Mesenchymal stem cell (in vitro differentiated cells and primary cell): Measurements from ENCODE around the gene CCDC68.
A peak's percentile ranks its signal among the peaks of the same experiment; 100 is the strongest.

ENCODE experiments used
- DNase-seq: peaks from one replicate; pipeline ENCODE4 v3.0.0-alpha.2; 2013
- H2AFZ ChIP-seq: one replicate; pipeline ENCODE4 v1.6.1; 2013; ENCODE audit warnings: low read depth, mild to moderate bottlenecking, control low read depth, inconsistent platforms, low read length, moderate library complexity
- H2AK5ac ChIP-seq: 2 replicates; pipeline ENCODE4 v1.6.1; 2013; ENCODE audit warnings: low read length, moderate library complexity, mild to moderate bottlenecking, inconsistent platforms; ENCODE audit not compliant: severe bottlenecking
- H2BK120ac ChIP-seq: one replicate; pipeline ENCODE4 v1.6.1; 2013; ENCODE audit warnings: low read depth, mild to moderate bottlenecking, inconsistent platforms, low read length, moderate library complexity
- H2BK12ac ChIP-seq, 2 experiments: one replicate each; pipeline ENCODE4 v1.6.1; 2013; ENCODE audit warnings: inconsistent platforms in 2 of 2, low read length in 2 of 2, mild to moderate bottlenecking in 2 of 2, moderate library complexity in 2 of 2, control low read depth in 1 of 2
- H2BK15ac ChIP-seq: one replicate; pipeline ENCODE4 v1.6.1; 2013; ENCODE audit warnings: mild to moderate bottlenecking, low read depth, inconsistent platforms; ENCODE audit not compliant: poor library complexity, severe bottlenecking
- H2BK5ac ChIP-seq: 2 replicates; pipeline ENCODE4 v1.6.1; 2013; ENCODE audit warnings: low read depth, mild to moderate bottlenecking, low read length, control low read depth, inconsistent platforms; ENCODE audit not compliant: poor library complexity, severe bottlenecking
- H3K14ac ChIP-seq, 2 experiments: one replicate each; pipeline ENCODE4 v1.6.1; 2013; ENCODE audit warnings: inconsistent platforms in 2 of 2, low read length in 2 of 2, control low read depth in 1 of 2, mild to moderate bottlenecking in 1 of 2, moderate library complexity in 1 of 2
- H3K18ac ChIP-seq, 2 experiments: one replicate each; pipeline ENCODE4 v1.6.1; 2013; ENCODE audit warnings: inconsistent platforms in 2 of 2, low read length in 2 of 2, control low read depth in 1 of 2, low read depth in 1 of 2, mild to moderate bottlenecking in 1 of 2
- H3K23ac ChIP-seq, 2 experiments: one replicate each; pipeline ENCODE4 v1.6.1; 2013; ENCODE audit warnings: inconsistent platforms in 2 of 2, low read length in 2 of 2, mild to moderate bottlenecking in 2 of 2, moderate library complexity in 2 of 2, control low read depth in 1 of 2
- H3K27ac ChIP-seq: 2 replicates; pipeline ENCODE4 v1.5.1; 2013; ENCODE audit warnings: mild to moderate bottlenecking, moderate library complexity, low read length, control low read depth, inconsistent platforms; ENCODE audit not compliant: poor library complexity, severe bottlenecking
- H3K27me3 ChIP-seq, 2 experiments: 2 replicates each; pipeline versions ENCODE4 v1.6.1 to v1.7.0; 2013; ENCODE audit warnings: low read length in 2 of 2, mild to moderate bottlenecking in 2 of 2, moderate library complexity in 2 of 2, control low read depth in 1 of 2, inconsistent platforms in 1 of 2; ENCODE audit not compliant: control insufficient read depth in 1 of 2, insufficient read depth in 1 of 2
- H3K36me3 ChIP-seq, 2 experiments: 2 replicates each; pipeline versions ENCODE4 v1.6.1 to v1.7.0; 2013; ENCODE audit warnings: low read length in 2 of 2, control low read depth in 1 of 2, inconsistent platforms in 1 of 2, low read depth in 1 of 2, mild to moderate bottlenecking in 1 of 2; ENCODE audit not compliant: insufficient read depth in 2 of 2, control insufficient read depth in 1 of 2
- H3K4ac ChIP-seq, 2 experiments: one replicate each; pipeline ENCODE4 v1.6.1; 2013; ENCODE audit warnings: inconsistent platforms in 2 of 2, low read length in 2 of 2, mild to moderate bottlenecking in 2 of 2, moderate library complexity in 2 of 2, control low read depth in 1 of 2, low read depth in 1 of 2
- H3K4me1 ChIP-seq: 2 replicates; pipeline ENCODE4 v1.6.1; 2013; ENCODE audit warnings: low read depth, low read length, control low read depth; ENCODE audit not compliant: control insufficient read depth, insufficient read depth
- H3K4me2 ChIP-seq: 2 replicates; pipeline ENCODE4 v1.6.1; 2013; ENCODE audit warnings: low read length, mild to moderate bottlenecking, inconsistent platforms; ENCODE audit not compliant: poor library complexity, severe bottlenecking
- H3K4me3 ChIP-seq, 2 experiments: 2 replicates each; pipeline versions ENCODE4 v1.5.1 to v1.7.0; 2013; ENCODE audit warnings: low read length in 2 of 2, mild to moderate bottlenecking in 2 of 2, control low read depth in 1 of 2, low read depth in 1 of 2; ENCODE audit not compliant: insufficient read depth in 1 of 2
- H3K79me1 ChIP-seq: replicated peaks from 2 replicates; pipeline ENCODE4 v1.6.1; 2013; ENCODE audit warnings: mild to moderate bottlenecking, control low read depth, low read length, inconsistent platforms; ENCODE audit not compliant: poor library complexity, severe bottlenecking
- H3K9ac ChIP-seq: 2 replicates; pipeline ENCODE4 v1.7.0; 2013; ENCODE audit warnings: mild to moderate bottlenecking, low read length, moderate library complexity
- H3K9me3 ChIP-seq: 2 replicates; pipeline ENCODE4 v1.7.0; 2013; ENCODE audit warnings: mild to moderate bottlenecking, low read length; ENCODE audit not compliant: control insufficient read depth
- H4K8ac ChIP-seq: one replicate; pipeline ENCODE4 v1.6.1; 2013; ENCODE audit warnings: inconsistent platforms, mild to moderate bottlenecking, low read length, moderate library complexity
- H4K91ac ChIP-seq: one replicate; pipeline ENCODE4 v1.6.1; 2013; ENCODE audit warnings: mild to moderate bottlenecking, low read length, inconsistent platforms
- WGBS: methylation state at CpG from one replicate; pipeline ENCODE4 v1.1.7; 2013; ENCODE audit warnings: mixed read lengths; 5-methylcytosine and 5-hydroxymethylcytosine counted together

The CCDC68 gene

DNA sequence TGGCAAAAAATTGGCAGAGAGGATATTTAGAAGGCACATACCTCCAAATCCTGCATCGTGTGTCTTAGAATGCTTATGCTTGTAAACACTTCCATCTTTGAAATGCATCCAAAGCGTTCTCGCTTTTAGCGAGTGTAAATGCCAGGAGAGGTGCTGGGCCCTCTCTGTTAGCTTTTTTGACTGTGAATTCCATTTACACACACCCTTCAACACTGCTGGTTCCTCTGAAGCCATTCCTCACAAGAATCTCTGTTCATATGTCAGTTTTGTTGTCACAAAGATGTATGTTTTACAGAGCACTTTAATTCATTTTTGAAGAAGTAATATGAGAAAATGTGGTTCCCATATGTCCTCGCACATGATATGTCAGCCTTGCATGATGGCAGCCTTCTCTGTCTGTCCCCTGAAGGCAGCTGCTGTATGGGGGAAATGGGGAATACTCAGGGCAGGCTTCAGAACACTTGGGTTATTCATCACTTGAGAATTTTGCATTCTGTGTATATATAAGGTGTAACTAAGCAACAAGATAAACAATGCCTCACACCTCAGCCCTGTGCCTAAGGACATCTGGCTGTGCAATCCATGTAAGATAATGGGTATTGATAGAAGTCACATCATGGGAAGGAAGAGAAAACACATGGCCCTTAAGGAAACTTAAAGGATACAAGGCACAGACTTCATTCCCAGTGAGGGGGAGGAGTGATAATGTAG is 78.7 kb downstream of the CCDC68 start:
- Histone ChIP-seq H2AK5ac (no peak overlapping the region), H3K27me3 (no peaks in the 10 kb centered on the region), H3K4me2 (no peak overlapping the region), H3K4me3 (no peak overlapping the region), H2BK15ac (no peak overlapping the region), H3K27ac (no peak overlapping the region), H2BK5ac (no peak overlapping the region), H3K9ac (peak overlapping the region; percentile 5), H4K91ac (no peak overlapping the region), H3K14ac (no peak overlapping the region), H3K4me1 (no peaks in the 10 kb centered on the region), H3K18ac (no peak overlapping the region), H2BK120ac (no peak overlapping the region), H4K8ac (no peak overlapping the region), H2BK12ac (no peak overlapping the region), H3K4ac (peak overlapping the region in 1 of 2 experiments; percentile 42), H3K23ac (no peak overlapping the region), H3K36me3 (no peaks in the 10 kb centered on the region), H2AFZ (no peak overlapping the region), H3K9me3 (no peaks in the 10 kb centered on the region), H3K79me1 (no peaks in the 10 kb centered on the region)
- DNase-seq, result peak; percentile 96
- WGBS, result 62% methylated on average over 5 of the region's 5 CpGs

GRCh38 chr18:54879691-54880090 is 79.6 kb downstream of the CCDC68 start:
- H2BK5ac ChIP-seq, result no peak overlapping the region
- DNase-seq, result no peak
- no peak overlapping the region for H3K14ac ChIP-seq
- no peak overlapping the region for H3K27ac ChIP-seq
- WGBS, result 82% methylated on average over 4 of the region's 4 CpGs
- no peaks in the 10 kb centered on the region for H3K79me1 ChIP-seq
- H3K9me3 ChIP-seq, result no peaks in the 10 kb centered on the region
- no peak overlapping the region for H2BK120ac ChIP-seq
- no peak overlapping the region for H2BK12ac ChIP-seq
- H3K4me2 ChIP-seq, result no peak overlapping the region
- no peak overlapping the region for H3K9ac ChIP-seq
- no peak overlapping the region for H2BK15ac ChIP-seq
- no peak overlapping the region for H3K4me3 ChIP-seq
- no peak overlapping the region for H3K18ac ChIP-seq
- no peak overlapping the region for H4K91ac ChIP-seq
- H3K4ac ChIP-seq, result no peak overlapping the region
- no peaks in the 10 kb centered on the region for H3K36me3 ChIP-seq
- no peak overlapping the region for H4K8ac ChIP-seq
- H2AFZ ChIP-seq, result no peak overlapping the region
- H3K4me1 ChIP-seq, result no peaks in the 10 kb centered on the region
- H2AK5ac ChIP-seq, result no peak overlapping the region
- H3K23ac ChIP-seq, result no peak overlapping the region
- no peaks in the 10 kb centered on the region for H3K27me3 ChIP-seq

GRCh38 chr18:54878659-54879358 is 80.5 kb downstream of the CCDC68 start:
- Histone ChIP-seq H3K4me1 (no peaks in the 10 kb centered on the region), H3K4me3 (no peak overlapping the region), H2BK5ac (no peak overlapping the region), H3K4me2 (no peak overlapping the region), H2AFZ (no peak overlapping the region), H2BK120ac (no peak overlapping the region), H4K8ac (no peak overlapping the region), H3K18ac (no peak overlapping the region), H3K9ac (peak overlapping the region; percentile 36), H3K9me3 (no peaks in the 10 kb centered on the region), H2BK12ac (no peak overlapping the region), H2BK15ac (no peak overlapping the region), H2AK5ac (no peak overlapping the region), H3K27ac (no peak overlapping the region), H3K79me1 (no peaks in the 10 kb centered on the region), H3K27me3 (no peaks in the 10 kb centered on the region), H4K91ac (no peak overlapping the region), H3K36me3 (no peaks in the 10 kb centered on the region), H3K14ac (no peak overlapping the region), H3K23ac (no peak overlapping the region), H3K4ac (peak overlapping the region in 1 of 2 experiments; percentile 32)
- 70% methylated on average over 1 of the region's 3 CpGs for WGBS
- no peak for DNase-seq

GRCh38 chr18:54878159-54878622 is 81.1 kb downstream of the CCDC68 start:
- no peak overlapping the region for H2AK5ac ChIP-seq
- no peaks in the 10 kb centered on the region for H3K79me1 ChIP-seq
- no peak overlapping the region for H4K91ac ChIP-seq
- H2AFZ ChIP-seq, result no peak overlapping the region
- peak overlapping the region in 1 of 2 experiments; percentile 29 for H2BK12ac ChIP-seq
- no peaks in the 10 kb centered on the region for H3K4me1 ChIP-seq
- no peak overlapping the region for H3K14ac ChIP-seq
- H2BK5ac ChIP-seq, result no peak overlapping the region
- no peak overlapping the region for H3K27ac ChIP-seq
- no peak overlapping the region for H2BK120ac ChIP-seq
- H3K4ac ChIP-seq, result peak overlapping the region in 1 of 2 experiments; percentile 32
- no peak overlapping the region for H3K4me3 ChIP-seq
- H3K9ac ChIP-seq, result peak overlapping the region; percentile 36
- no peaks in the 10 kb centered on the region for H3K27me3 ChIP-seq
- H3K36me3 ChIP-seq, result no peaks in the 10 kb centered on the region
- H3K18ac ChIP-seq, result peak overlapping the region in 1 of 2 experiments; percentile 55
- no peaks in the 10 kb centered on the region for H3K9me3 ChIP-seq
- H3K23ac ChIP-seq, result no peak overlapping the region
- H4K8ac ChIP-seq, result no peak overlapping the region
- DNase-seq, result peak; percentile 35
- 63% methylated on average over 2 of the region's 2 CpGs for WGBS
- H3K4me2 ChIP-seq, result no peak overlapping the region
- H2BK15ac ChIP-seq, result no peak overlapping the region
